ENCODE data around the gene IGSF9.
A peak's percentile ranks its signal among the peaks of the same experiment; 100 is the strongest.

The IGSF9 gene

GRCh38 chr1:159920651-159921050 lies 24.8 kb downstream of the IGSF9 start:
- Mint-ChIP-seq H3K4me3 (peak overlapping the region in 1 of 3 experiments; percentile 3), H3K27ac (peak overlapping the region in 1 of 3 experiments; percentile 72), H3K4me1 (peaks cover 67% of the 10 kb centered on the region), H3K36me3 (ENCODE audit: low read depth) (peaks cover 8% of the 10 kb centered on the region), H3K27me3 (ENCODE audit: low read depth) (no peaks in the 10 kb centered on the region), H3K9me3 (no peaks in the 10 kb centered on the region)
- no peak for TF ChIP-seq CTCF (IDR thresholded peaks at IDR 0.05; ENCODE audit: unreplicated experiment in 3 of 3)

- H3K4me3 Mint-ChIP-seq = no peak overlapping the region
- no peak overlapping the region for H3K27ac Mint-ChIP-seq
- H3K9me3 Mint-ChIP-seq = no peaks in the 10 kb centered on the region
- H3K4me1 Mint-ChIP-seq = peaks cover 62% of the 10 kb centered on the region
- H3K27me3 Mint-ChIP-seq (ENCODE audit: low read depth) = no peaks in the 10 kb centered on the region
- peaks cover 8% of the 10 kb centered on the region for H3K36me3 Mint-ChIP-seq (ENCODE audit: low read depth)
- TF ChIP-seq CTCF (IDR thresholded peaks at IDR 0.05; ENCODE audit: unreplicated experiment in 3 of 3) = no peak
Observed at GRCh38 chr1:159920202-159920601, 25.2 kb downstream of the IGSF9 start.

DNA sequence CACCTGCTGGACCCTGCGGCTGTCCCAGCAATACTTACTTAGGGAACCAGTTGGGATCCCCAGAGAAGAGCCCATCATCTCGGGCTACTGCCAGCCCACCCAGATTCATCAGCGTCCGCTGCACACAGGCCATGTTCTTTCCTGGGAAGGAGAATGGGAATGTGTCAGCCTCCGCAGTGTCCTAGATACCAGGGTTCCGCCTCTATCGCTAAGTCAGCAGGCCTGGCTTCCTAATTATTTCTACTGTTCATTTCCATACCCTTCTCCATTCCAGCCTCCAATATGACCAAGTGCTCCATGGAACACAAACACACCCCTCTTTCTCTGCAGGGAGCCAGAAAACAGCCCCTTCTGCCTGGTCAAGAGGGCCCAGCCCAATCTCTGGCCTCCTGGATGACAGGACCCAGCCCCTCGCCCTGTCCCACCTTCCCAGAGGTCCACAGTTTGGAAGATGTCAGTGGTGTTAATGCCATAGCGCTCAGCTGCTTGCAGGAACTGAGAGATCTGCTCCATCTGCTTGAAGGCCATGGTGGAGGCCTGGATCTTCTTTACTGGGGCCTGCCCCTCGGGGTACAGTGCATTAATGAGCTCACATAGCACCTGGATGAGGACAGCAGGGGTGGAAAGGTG lies 26.1 kb downstream of the IGSF9 start:
- Mint-ChIP-seq H3K4me1 (peaks cover 60% of the 10 kb centered on the region), H3K27me3 (ENCODE audit: low read depth) (no peaks in the 10 kb centered on the region), H3K36me3 (ENCODE audit: low read depth) (peaks cover 8% of the 10 kb centered on the region), H3K27ac (no peak overlapping the region), H3K4me3 (no peak overlapping the region), H3K9me3 (no peaks in the 10 kb centered on the region)
- no peak for TF ChIP-seq CTCF (IDR thresholded peaks at IDR 0.05; ENCODE audit: unreplicated experiment in 3 of 3)

DNA sequence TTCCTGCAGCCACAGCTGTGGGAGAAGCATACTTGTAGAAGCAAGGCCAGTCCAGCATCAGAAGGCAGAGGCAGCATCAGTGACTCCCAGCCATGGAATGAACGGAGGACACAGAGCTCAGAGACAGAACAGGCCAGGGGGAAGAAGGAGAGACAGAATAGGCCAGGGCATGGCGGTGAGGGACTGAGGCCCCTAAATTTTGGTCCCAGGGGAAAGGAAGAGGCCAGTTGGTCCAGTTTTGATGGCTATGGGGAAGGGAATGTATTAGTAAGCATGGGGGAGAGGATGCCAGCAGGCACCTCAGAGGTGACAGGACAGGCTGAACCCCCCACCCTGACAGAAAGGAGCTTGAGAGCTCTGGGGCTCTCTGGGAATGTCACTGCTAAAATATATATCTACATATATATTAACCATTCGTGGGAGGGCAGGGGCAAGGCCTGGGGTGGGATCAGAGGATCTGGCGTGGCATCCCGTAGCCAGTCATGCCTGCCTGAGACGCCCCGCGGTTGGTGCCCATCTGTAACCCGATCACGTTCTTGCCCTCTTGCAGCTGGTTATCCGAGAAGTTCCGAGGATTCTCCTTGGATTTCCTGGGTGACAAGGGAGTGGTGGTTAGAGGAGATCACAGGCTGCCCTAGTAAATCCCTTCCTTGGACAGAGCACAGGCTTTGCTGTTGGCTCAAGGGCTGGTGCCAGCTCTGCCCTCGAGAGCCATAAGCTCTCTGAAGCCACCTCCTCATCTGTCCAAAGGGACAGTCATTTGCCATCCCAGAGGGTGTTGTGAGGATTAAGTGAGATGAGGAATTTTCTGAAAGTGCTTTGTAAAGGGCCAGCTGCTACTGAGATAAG lies 26.8 kb downstream of the IGSF9 start:
- H3K36me3 Mint-ChIP-seq (ENCODE audit: low read depth) = peaks cover 8% of the 10 kb centered on the region
- peak overlapping the region; percentile 30 to 71 (median 63) for H3K27ac Mint-ChIP-seq
- no peaks in the 10 kb centered on the region for H3K27me3 Mint-ChIP-seq (ENCODE audit: low read depth)
- no peaks in the 10 kb centered on the region for H3K9me3 Mint-ChIP-seq
- H3K4me3 Mint-ChIP-seq = no peak overlapping the region
- no peak for TF ChIP-seq CTCF (IDR thresholded peaks at IDR 0.05; ENCODE audit: unreplicated experiment in 3 of 3)
- H3K4me1 Mint-ChIP-seq = peaks cover 53% of the 10 kb centered on the region

DNA sequence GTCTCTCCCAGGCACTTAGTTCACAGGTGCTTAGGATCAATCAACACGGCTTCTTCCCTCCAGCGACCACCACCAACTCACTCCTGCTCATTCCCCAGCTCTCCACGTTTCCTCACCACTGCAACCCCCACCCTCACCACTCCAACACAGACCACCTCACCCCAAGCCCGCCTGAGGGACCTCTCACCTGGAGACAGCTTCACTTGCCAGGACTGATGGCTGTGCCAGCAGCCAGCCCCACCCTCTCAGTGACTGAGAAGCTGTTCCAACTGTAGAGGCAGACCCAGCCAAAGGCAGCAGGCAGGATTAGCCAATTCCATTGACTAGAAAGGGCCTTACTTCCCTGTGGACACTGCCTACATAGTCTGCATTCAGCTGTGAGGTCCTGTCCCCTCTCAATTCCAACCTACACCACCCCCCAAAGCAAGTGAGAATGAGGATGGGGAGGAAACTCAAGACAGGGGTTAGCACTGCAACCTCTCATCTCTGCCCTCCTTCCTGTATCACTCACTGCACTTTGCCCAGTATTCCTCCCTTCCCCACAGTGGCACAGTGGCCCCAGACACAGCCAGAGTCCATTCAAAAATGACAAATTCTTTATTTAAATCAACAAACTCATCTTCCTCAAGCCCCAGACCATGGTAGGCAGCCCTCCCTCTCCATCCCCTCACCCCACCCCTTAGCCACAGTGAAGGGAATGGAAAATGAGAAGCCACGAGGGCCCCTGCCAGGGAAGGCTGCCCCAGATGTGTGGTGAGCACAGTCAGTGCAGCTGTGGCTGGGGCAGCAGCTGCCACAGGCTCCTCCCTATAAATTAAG lies 27.7 kb downstream of the IGSF9 start:
- H3K27ac Mint-ChIP-seq = peak overlapping the region; percentile 30 to 71 (median 63)
- no peak for TF ChIP-seq CTCF (IDR thresholded peaks at IDR 0.05; ENCODE audit: unreplicated experiment in 3 of 3)

More for the DNA sequence above, 27.7 kb downstream of the IGSF9 start:
- Mint-ChIP-seq H3K4me3 (no peak overlapping the region), H3K36me3 (ENCODE audit: low read depth) (peaks cover 8% of the 10 kb centered on the region), H3K9me3 (no peaks in the 10 kb centered on the region), H3K4me1 (peaks cover 51% of the 10 kb centered on the region), H3K27me3 (ENCODE audit: low read depth) (no peaks in the 10 kb centered on the region)

Measured in nephron (organoid).